Thyroid gland (tissue), 4 donors: ENCODE measurements around the gene CCNQ. TPM values are rescaled to one million over a fixed set of nuclear protein-coding genes. Genes with fewer than 3 reads are reported as not detected.

Experiments
- DNase-seq, 2 donors: peaks; one replicate each; pipeline ENCODE4 v3.0.0-alpha.2; 2019
- H3K27ac ChIP-seq, 3 donors: fragments of 200-600 bp; sonication (generic); 1 replicate in 2 of 3; 2 replicates in 1 of 3; pipeline ENCODE4 v1.5.1; 2016 to 2019; ENCODE audit warnings: mild to moderate bottlenecking in 1 of 3, moderate library complexity in 1 of 3
- H3K27me3 ChIP-seq: fragments of 200-600 bp; sonication (generic); one replicate; pipeline ENCODE4 v1.5.1; 2019
- H3K36me3 ChIP-seq, 2 donors: fragments of 200-600 bp; sonication (generic); one replicate each; pipeline ENCODE4 v1.5.1; 2016 to 2019
- H3K4me1 ChIP-seq, 2 donors: fragments of 200-600 bp; sonication (generic); one replicate each; pipeline ENCODE4 v1.5.1; 2017 to 2019
- H3K4me3 ChIP-seq, 3 donors: fragments of 200-600 bp; sonication (generic); replicated peaks in 1 of 3; 1 replicate in 2 of 3; 2 replicates in 1 of 3; pipeline ENCODE4 v1.5.1; 2016; ENCODE audit warnings: mild to moderate bottlenecking in 1 of 3
- H3K9me3 ChIP-seq: fragments of 200-600 bp; sonication (generic); one replicate; pipeline ENCODE4 v1.5.1; 2017
- POLR2A ChIP-seq, 2 donors: fragments of 450-650 bp; IDR thresholded peaks; one replicate each; pipeline ENCODE4 v1.6.1; 2017; ENCODE audit warnings: antibody characterized with exemption in 2 of 2, mild to moderate bottlenecking in 2 of 2, moderate library complexity in 1 of 2
- WGBS, 2 donors: methylation state at CpG; one replicate each; pipeline ENCODE4 v1.1.5; 2017; 5-methylcytosine and 5-hydroxymethylcytosine counted together
- intact Hi-C: fragments of 100-400 bp; cut with DNase I; formaldehyde crosslinking; loops from one replicate; pipeline ENCODE4 v1.15.1; 2023
- total RNA-seq, 4 donors: library from RNA; depleted of rRNA; stranded (reverse); fragments of >200 nt; gene quantifications; one replicate each; pipeline ENCODE4 v1.2.3, GENCODE V29; 2016
- TF ChIP-seq, protein P1 (sequence below), 6 experiments: fragments of 200-600 bp in 3 of 6; fragments of 450-650 bp in 3 of 6; sonication (generic) in 3 of 6; IDR thresholded peaks; one replicate each; pipeline ENCODE4 v1.5.1; 2016 to 2019; ENCODE audit warnings: antibody characterized with exemption in 6 of 6, mild to moderate bottlenecking in 2 of 6, inconsistent platforms in 1 of 6, moderate library complexity in 1 of 6

CCNQ gene
- total RNA-seq, 4 donors from 2014 or later: 22.0 to 43.3 (median 33.0) TPM

GRCh38 chrX:153564047-153564606 lies 34.8 kb downstream of the CCNQ start:
- H3K27ac ChIP-seq: no peak overlapping the region
- H3K4me1 ChIP-seq: no peaks in the 10 kb centered on the region
- 78% methylated on average over 5 of the region's 14 CpGs; no CpG with 5 or more reads in 1 of the 2 donors for WGBS, 2 donors
- TF ChIP-seq, protein P1, sequence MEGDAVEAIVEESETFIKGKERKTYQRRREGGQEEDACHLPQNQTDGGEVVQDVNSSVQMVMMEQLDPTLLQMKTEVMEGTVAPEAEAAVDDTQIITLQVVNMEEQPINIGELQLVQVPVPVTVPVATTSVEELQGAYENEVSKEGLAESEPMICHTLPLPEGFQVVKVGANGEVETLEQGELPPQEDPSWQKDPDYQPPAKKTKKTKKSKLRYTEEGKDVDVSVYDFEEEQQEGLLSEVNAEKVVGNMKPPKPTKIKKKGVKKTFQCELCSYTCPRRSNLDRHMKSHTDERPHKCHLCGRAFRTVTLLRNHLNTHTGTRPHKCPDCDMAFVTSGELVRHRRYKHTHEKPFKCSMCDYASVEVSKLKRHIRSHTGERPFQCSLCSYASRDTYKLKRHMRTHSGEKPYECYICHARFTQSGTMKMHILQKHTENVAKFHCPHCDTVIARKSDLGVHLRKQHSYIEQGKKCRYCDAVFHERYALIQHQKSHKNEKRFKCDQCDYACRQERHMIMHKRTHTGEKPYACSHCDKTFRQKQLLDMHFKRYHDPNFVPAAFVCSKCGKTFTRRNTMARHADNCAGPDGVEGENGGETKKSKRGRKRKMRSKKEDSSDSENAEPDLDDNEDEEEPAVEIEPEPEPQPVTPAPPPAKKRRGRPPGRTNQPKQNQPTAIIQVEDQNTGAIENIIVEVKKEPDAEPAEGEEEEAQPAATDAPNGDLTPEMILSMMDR (IDR thresholded peaks at IDR 0.05): no peak
- TF ChIP-seq POLR2A (IDR thresholded peaks at IDR 0.05): no peak
- H3K9me3 ChIP-seq: no peaks in the 10 kb centered on the region
- DNase-seq: no peak
- H3K4me3 ChIP-seq: no peak overlapping the region
- no peaks in the 10 kb centered on the region for H3K36me3 ChIP-seq
- H3K27me3 ChIP-seq: no peaks in the 10 kb centered on the region
- intact Hi-C loops: no loop called here

DNA sequence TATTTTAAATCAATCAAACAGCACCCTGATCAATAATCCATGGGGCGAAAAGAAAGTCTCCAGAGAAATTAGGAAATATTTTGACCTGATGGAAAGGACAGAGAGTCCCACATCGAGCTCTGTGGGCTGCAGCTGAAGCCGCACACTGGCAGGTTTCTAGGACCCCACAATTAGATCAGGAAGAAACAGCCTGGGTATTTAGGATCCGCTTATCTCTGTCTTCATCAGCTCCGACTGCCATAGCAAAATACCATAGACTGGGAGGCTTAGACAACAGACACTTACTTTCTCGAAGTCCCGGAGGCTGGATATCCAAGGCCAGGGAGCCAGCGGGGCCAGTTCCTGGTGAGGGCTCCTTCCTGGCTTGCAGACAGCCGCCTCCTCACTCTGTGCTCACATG lies 36.4 kb downstream of the CCNQ start:
- Histone ChIP-seq H3K4me1 (no peaks in the 10 kb centered on the region), H3K27ac (no peak overlapping the region), H3K4me3 (no peak overlapping the region), H3K9me3 (no peaks in the 10 kb centered on the region), H3K27me3 (no peaks in the 10 kb centered on the region), H3K36me3 (no peaks in the 10 kb centered on the region)
- TF ChIP-seq, protein P1 (IDR thresholded peaks at IDR 0.05): no peak
- no peak for TF ChIP-seq POLR2A (IDR thresholded peaks at IDR 0.05)
- 89 to 90% methylated on average over 4 to 7 of the region's 9 CpGs for WGBS, 2 donors
- no peak for DNase-seq
- intact Hi-C loops: no loop called here

DNA sequence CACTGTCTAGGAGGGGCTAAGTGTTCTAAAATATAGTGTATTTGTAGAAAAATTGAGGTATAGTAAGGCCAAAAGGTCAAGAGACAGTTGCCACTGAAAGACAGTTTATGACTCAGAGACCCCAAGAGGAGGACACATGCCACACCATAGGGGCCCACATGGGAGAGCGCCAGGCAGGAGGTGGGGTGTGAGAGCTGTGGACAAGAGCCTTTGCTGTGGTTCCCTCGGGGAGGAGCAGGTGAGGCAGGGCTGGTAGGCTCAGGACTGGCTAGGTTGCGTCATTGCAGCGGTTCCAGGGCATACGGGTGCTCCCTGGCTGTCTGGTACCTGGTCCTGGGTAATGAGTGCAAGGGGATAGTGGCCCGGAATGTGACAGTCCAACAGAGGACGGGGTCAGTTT lies 37.6 kb downstream of the CCNQ start:
- DNase-seq: no peak
- no peaks in the 10 kb centered on the region for H3K36me3 ChIP-seq
- no peak overlapping the region for H3K27ac ChIP-seq
- H3K27me3 ChIP-seq: no peaks in the 10 kb centered on the region
- TF ChIP-seq POLR2A (IDR thresholded peaks at IDR 0.05): no peak
- TF ChIP-seq, protein P1 (IDR thresholded peaks at IDR 0.05): no peak
- H3K4me1 ChIP-seq: no peaks in the 10 kb centered on the region
- H3K4me3 ChIP-seq: no peak overlapping the region
- no peaks in the 10 kb centered on the region for H3K9me3 ChIP-seq
- WGBS, 2 donors: 100% methylated on average over 1 of the region's 7 CpGs
- intact Hi-C loops: no loop called here

GRCh38 chrX:153560466-153560865 lies 38.5 kb downstream of the CCNQ start:
- no peak for TF ChIP-seq POLR2A (IDR thresholded peaks at IDR 0.05)
- TF ChIP-seq, protein P1 (IDR thresholded peaks at IDR 0.05): no peak
- no peak for DNase-seq
- Histone ChIP-seq H3K27ac (no peak overlapping the region), H3K36me3 (no peaks in the 10 kb centered on the region), H3K27me3 (no peaks in the 10 kb centered on the region), H3K4me1 (no peaks in the 10 kb centered on the region), H3K9me3 (no peaks in the 10 kb centered on the region), H3K4me3 (no peak overlapping the region)
- intact Hi-C loops: no loop called here
- WGBS, 2 donors: 91 to 95% methylated on average over 13 to 19 of the region's 22 CpGs

DNA sequence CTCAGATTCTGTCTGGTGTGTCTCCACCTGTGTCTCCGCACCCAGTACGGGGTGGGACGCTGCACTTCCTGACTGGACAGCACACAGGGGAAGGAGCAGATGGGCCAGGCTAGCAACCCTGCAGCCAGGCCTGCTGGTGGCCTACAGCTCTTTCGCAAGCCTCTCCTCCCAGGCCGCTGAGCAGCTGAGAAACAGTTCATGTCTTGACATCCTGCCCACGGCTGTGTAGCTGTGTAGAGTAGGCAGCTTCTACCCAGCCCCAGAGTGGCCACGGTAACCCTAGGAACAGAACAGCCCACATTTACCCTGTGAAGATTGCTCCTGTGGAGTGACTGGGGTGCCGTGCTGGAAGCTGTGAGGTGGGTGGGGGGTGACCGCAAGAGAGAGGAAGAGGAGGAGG lies 38.9 kb downstream of the CCNQ start:
- H3K4me1 ChIP-seq: no peaks in the 10 kb centered on the region
- WGBS, 2 donors: 76 to 79% methylated on average over 3 of the region's 9 CpGs
- H3K9me3 ChIP-seq: no peaks in the 10 kb centered on the region
- no peaks in the 10 kb centered on the region for H3K36me3 ChIP-seq
- no peak overlapping the region for H3K27ac ChIP-seq
- no peaks in the 10 kb centered on the region for H3K27me3 ChIP-seq
- intact Hi-C loops: no loop called here
- DNase-seq: no peak
- no peak for TF ChIP-seq POLR2A (IDR thresholded peaks at IDR 0.05)
- TF ChIP-seq, protein P1 (IDR thresholded peaks at IDR 0.05): no peak
- no peak overlapping the region for H3K4me3 ChIP-seq
